Transverse colon (tissue), 4 donors: ENCODE data around the gene TNS3.

Source experiments
- CTCF ChIP-seq, 5 experiments: fragments of 200-600 bp in 3 of 5; fragments of 450-650 bp in 2 of 5; sonication (generic) in 3 of 5; IDR thresholded peaks; 1 replicate in 2 of 5; 2 replicates in 3 of 5; pipeline ENCODE4 v1.5.1; 2016 to 2017; ENCODE audit warnings: antibody characterized with exemption in 5 of 5, inconsistent platforms in 3 of 5, mild to moderate bottlenecking in 2 of 5, moderate library complexity in 1 of 5
- POLR2A ChIP-seq: fragments of 450-650 bp; IDR thresholded peaks from one replicate; pipeline ENCODE4 v1.6.1; 2016; ENCODE audit warnings: antibody characterized with exemption, mild to moderate bottlenecking, moderate library complexity
- POLR2AphosphoS5 ChIP-seq, 3 donors: sonication (generic); formaldehyde crosslinking; IDR thresholded peaks; one replicate each; pipeline ENCODE4 v1.6.1; 2016; ENCODE audit warnings: antibody characterized with exemption in 3 of 3

GRCh38 chr7:47452715-47453092, 129.2 kb downstream of the TNS3 start:
- TF ChIP-seq POLR2AphosphoS5 (IDR thresholded peaks at IDR 0.05) = no peak
- TF ChIP-seq CTCF (IDR thresholded peaks at IDR 0.05) = no peak
- no peak for TF ChIP-seq POLR2A
